Upper lobe of right lung (tissue), 1 donor: ENCODE measurements around the gene TMEM63C. TPM values are rescaled to one million over a fixed set of nuclear protein-coding genes. Genes with fewer than 3 reads are reported as not detected.

ENCODE experiments used
- ATAC-seq: fragments of 200-7000 bp; cut with Tn5 transposase; one replicate; pipeline ENCODE4 v1.9.1; 2020; ENCODE audit warnings: mild to moderate bottlenecking, moderate library complexity
- DNase-seq: peaks from one replicate; pipeline ENCODE4 v3.0.0-alpha.2; 2020
- H3K27ac ChIP-seq: fragments of 200-600 bp; one replicate; pipeline ENCODE4 v1.8.0; 2022
- H3K27me3 ChIP-seq: fragments of 200-600 bp; one replicate; pipeline ENCODE4 v1.8.0; 2022; ENCODE audit warnings: mild to moderate bottlenecking
- H3K36me3 ChIP-seq: fragments of 200-600 bp; one replicate; pipeline ENCODE4 v1.8.0; 2022
- H3K4me1 ChIP-seq: fragments of 200-600 bp; one replicate; pipeline ENCODE4 v1.8.0; 2022
- H3K4me3 ChIP-seq: fragments of 200-600 bp; one replicate; pipeline ENCODE4 v1.8.0; 2022; ENCODE audit warnings: mild to moderate bottlenecking
- H3K9me3 ChIP-seq: fragments of 200-600 bp; one replicate; pipeline ENCODE4 v1.8.0; 2022
- intact Hi-C: fragments of 100-400 bp; cut with DNase I; formaldehyde crosslinking; loops from one replicate; pipeline ENCODE4 v1.11.0; 2022
- microRNA-seq: library from miRNA; unstranded; fragments of <30 nt; microRNA quantifications from one replicate; pipeline ENCODE4 v1.2.0, GENCODE V29; 2020; ENCODE audit warnings: borderline microRNAs expressed
- total RNA-seq: library from RNA; stranded (reverse); fragmentation: NEBNext Ultra II Directional; extraction: Animal tissue kit (Norgen Biotek cat#: 25700); gene quantifications from one replicate; pipeline ENCODE4 v1.2.1, GENCODE V29; 2021
- TF ChIP-seq, protein P1 (sequence below): fragments of 200-600 bp; IDR thresholded peaks from one replicate; pipeline ENCODE4 v1.8.0; 2022; ENCODE audit warnings: antibody characterized with exemption
- donor health status: DM: no; HTN: yes; CAD: no; lungs with severe emphysema.

Gene TMEM63C
- total RNA-seq, 1 donor from 2014 or later, result 0.06 TPM

DNA sequence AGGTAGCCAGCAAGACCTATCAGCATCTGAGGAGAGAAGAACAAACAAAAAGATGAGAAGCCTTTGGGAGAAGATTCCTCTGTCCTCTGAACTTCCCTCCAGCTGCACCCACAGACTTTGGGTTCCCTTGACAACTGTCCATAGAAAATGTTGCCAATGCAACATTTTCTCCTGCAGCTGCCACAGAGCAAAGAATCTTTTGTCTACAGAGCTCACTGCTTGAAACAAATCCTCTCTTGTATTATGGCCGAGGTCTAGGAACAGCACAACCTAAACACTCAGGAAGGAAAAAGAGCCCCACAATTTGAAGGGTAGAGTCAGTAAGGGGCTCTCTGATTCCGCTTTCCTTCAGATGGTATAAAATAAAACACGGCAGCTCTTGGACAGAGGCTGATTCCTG is 124.8 kb downstream of the TMEM63C start:
- H3K9me3 ChIP-seq, result no peaks in the 10 kb centered on the region
- no peak for DNase-seq
- no peak overlapping the region for H3K27ac ChIP-seq
- no peaks in the 10 kb centered on the region for H3K27me3 ChIP-seq
- TF ChIP-seq, protein P1, sequence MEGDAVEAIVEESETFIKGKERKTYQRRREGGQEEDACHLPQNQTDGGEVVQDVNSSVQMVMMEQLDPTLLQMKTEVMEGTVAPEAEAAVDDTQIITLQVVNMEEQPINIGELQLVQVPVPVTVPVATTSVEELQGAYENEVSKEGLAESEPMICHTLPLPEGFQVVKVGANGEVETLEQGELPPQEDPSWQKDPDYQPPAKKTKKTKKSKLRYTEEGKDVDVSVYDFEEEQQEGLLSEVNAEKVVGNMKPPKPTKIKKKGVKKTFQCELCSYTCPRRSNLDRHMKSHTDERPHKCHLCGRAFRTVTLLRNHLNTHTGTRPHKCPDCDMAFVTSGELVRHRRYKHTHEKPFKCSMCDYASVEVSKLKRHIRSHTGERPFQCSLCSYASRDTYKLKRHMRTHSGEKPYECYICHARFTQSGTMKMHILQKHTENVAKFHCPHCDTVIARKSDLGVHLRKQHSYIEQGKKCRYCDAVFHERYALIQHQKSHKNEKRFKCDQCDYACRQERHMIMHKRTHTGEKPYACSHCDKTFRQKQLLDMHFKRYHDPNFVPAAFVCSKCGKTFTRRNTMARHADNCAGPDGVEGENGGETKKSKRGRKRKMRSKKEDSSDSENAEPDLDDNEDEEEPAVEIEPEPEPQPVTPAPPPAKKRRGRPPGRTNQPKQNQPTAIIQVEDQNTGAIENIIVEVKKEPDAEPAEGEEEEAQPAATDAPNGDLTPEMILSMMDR, result no peak
- H3K4me1 ChIP-seq, result no peaks in the 10 kb centered on the region
- H3K36me3 ChIP-seq, result peaks cover 8% of the 10 kb centered on the region
- no peak for ATAC-seq
- intact Hi-C loops, result no loop called here
- no peak overlapping the region for H3K4me3 ChIP-seq

DNA sequence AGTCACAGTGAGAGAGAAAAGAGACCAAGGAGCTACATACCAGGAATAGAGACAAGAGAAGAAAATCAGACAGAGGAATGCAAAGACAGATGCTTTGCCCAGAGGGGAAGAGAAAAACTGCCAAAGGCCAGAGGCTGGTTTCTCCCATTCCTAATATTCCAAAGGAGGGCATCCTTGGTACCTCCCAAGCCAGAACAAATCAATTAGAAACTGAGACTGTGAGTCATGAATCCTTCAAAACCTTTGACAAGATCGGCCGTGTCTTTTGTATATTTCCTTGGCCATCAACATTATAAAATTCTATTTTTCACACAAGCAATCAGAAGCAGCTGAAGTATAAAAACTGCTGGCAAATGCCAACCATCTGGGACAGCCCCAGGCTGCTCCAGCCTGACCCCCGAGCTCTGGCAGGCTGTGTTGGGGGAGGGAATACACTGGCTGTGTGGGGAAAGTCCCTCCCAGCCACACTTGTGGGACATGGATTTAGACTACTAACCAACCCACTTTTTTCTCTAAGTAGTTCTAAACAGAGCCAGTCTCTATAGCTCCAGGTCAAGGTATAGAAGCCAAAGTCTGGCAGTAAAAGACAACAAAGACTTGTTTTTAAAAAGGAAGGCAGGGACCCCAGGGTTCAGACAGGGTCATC is 125.4 kb downstream of the TMEM63C start:
- ATAC-seq (peak; percentile 39), DNase-seq (no peak)

More for the DNA sequence above, 125.4 kb downstream of the TMEM63C start:
- Histone ChIP-seq H3K36me3 (peaks cover 8% of the 10 kb centered on the region), H3K27ac (no peak overlapping the region), H3K27me3 (no peaks in the 10 kb centered on the region), H3K4me1 (no peaks in the 10 kb centered on the region), H3K4me3 (no peak overlapping the region), H3K9me3 (no peaks in the 10 kb centered on the region)
- TF ChIP-seq, protein P1, result no peak
- intact Hi-C loops, result no loop called here

Small RNA genes lying within 50 kb of the gene (microRNA-seq; reads per million reads assigned to microRNA genes)
- gene MIR1260A, result not detected

Other genes starting within 250 kb of the TMEM63C start
- 50.6 TPM for gene IRF2BPL, start 153.1 kb upstream of the TMEM63C start, total RNA-seq
- 24.9 TPM for gene CIPC, start 83.5 kb upstream of the TMEM63C start, total RNA-seq
- gene ZDHHC22, start 40.0 kb upstream of the TMEM63C start, total RNA-seq, result not detected
- not detected for gene NGB, start 89.4 kb downstream of the TMEM63C start, total RNA-seq
- gene POMT2, start 139.1 kb downstream of the TMEM63C start, total RNA-seq, result 29.4 TPM
- 9.8 TPM for gene GSTZ1, start 139.2 kb downstream of the TMEM63C start, total RNA-seq
- 11.3 TPM for gene TMED8, start 195.3 kb downstream of the TMEM63C start, total RNA-seq
- gene SAMD15, start 195.6 kb downstream of the TMEM63C start, total RNA-seq, result 0.41 TPM
- 0.55 TPM for gene NOXRED1, start 241.7 kb downstream of the TMEM63C start, total RNA-seq